ENCODE measurements around the gene PPME1.

DNA sequence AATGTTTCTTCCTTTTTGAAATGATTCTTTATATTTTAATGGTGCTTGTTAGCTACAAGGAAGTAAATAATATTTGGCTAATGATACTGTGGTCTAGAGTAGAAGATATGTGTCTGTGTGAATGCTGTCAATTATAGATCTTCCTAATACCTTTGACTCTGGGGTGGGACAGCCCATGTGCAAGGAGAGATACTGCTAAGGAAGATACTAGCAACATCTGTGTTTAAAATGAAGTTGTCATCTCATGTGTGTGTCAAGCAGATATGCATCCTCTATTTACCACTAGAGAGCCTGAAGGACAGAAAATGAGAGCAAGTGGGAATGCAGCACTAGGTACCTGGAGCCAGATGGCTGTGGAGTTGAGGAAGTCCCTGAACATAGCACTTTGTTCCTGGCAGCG lies 34.1 kb downstream of the PPME1 start:
- TF ChIP-seq, protein P1, sequence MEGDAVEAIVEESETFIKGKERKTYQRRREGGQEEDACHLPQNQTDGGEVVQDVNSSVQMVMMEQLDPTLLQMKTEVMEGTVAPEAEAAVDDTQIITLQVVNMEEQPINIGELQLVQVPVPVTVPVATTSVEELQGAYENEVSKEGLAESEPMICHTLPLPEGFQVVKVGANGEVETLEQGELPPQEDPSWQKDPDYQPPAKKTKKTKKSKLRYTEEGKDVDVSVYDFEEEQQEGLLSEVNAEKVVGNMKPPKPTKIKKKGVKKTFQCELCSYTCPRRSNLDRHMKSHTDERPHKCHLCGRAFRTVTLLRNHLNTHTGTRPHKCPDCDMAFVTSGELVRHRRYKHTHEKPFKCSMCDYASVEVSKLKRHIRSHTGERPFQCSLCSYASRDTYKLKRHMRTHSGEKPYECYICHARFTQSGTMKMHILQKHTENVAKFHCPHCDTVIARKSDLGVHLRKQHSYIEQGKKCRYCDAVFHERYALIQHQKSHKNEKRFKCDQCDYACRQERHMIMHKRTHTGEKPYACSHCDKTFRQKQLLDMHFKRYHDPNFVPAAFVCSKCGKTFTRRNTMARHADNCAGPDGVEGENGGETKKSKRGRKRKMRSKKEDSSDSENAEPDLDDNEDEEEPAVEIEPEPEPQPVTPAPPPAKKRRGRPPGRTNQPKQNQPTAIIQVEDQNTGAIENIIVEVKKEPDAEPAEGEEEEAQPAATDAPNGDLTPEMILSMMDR (IDR thresholded peaks at IDR 0.05): no peak
- no peak for TF ChIP-seq EP300 (IDR thresholded peaks at IDR 0.05)

Measured in stomach (tissue), 4 donors.